ENCODE data around the gene TMEM87B.

Gene TMEM87B

GRCh38 chr2:112077814-112078213 lies 22.7 kb downstream of the TMEM87B start:
- Histone ChIP-seq H3K9ac (ENCODE audit: low read length) (no peak overlapping the region), H3K4me1 (ENCODE audit: control insufficient read depth, insufficient read depth, low read length) (peaks cover 4% of the 10 kb centered on the region), H3K27me3 (ENCODE audit: control insufficient read depth, insufficient read depth, low read length) (no peaks in the 10 kb centered on the region), H3K36me3 (ENCODE audit: control insufficient read depth, insufficient read depth, low read length) (peaks cover 14% of the 10 kb centered on the region), H3K9me3 (ENCODE audit: control insufficient read depth, low read length) (no peaks in the 10 kb centered on the region), H3K4me3 (ENCODE audit: low read length) (no peak overlapping the region)

GRCh38 chr2:112081262-112081661 lies 26.2 kb downstream of the TMEM87B start:
- no peaks in the 10 kb centered on the region for H3K4me1 ChIP-seq (ENCODE audit: control insufficient read depth, insufficient read depth, low read length)
- no peaks in the 10 kb centered on the region for H3K27me3 ChIP-seq (ENCODE audit: control insufficient read depth, insufficient read depth, low read length)
- H3K9ac ChIP-seq (ENCODE audit: low read length) = no peak overlapping the region
- H3K36me3 ChIP-seq (ENCODE audit: control insufficient read depth, insufficient read depth, low read length) = peaks cover 17% of the 10 kb centered on the region
- no peaks in the 10 kb centered on the region for H3K9me3 ChIP-seq (ENCODE audit: control insufficient read depth, low read length)
- no peak overlapping the region for H3K4me3 ChIP-seq (ENCODE audit: low read length)

GRCh38 chr2:112084689-112085374 lies 29.8 kb downstream of the TMEM87B start:
- no peaks in the 10 kb centered on the region for H3K4me1 ChIP-seq (ENCODE audit: control insufficient read depth, insufficient read depth, low read length)
- no peak overlapping the region for H3K9ac ChIP-seq (ENCODE audit: low read length)
- H3K4me3 ChIP-seq (ENCODE audit: low read length) = no peak overlapping the region
- no peaks in the 10 kb centered on the region for H3K9me3 ChIP-seq (ENCODE audit: control insufficient read depth, low read length)
- no peaks in the 10 kb centered on the region for H3K27me3 ChIP-seq (ENCODE audit: control insufficient read depth, insufficient read depth, low read length)
- peaks cover 17% of the 10 kb centered on the region for H3K36me3 ChIP-seq (ENCODE audit: control insufficient read depth, insufficient read depth, low read length)

DNA sequence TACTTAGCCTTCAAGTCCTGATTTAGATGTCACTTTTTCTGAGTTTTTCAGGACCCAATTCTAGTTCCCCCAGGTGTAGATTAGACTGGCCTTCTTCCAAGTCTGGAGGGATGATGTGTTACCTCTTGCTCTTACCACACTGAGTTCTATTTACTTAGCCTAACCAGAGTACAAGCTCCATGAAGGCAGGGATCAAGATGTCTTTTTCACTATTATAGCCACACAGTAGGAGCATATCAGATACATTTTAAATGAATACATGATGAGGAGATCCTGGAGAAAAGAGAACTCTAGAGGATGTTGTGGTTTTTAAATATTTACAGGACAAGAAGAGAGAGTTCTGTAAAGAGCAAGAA lies 30.3 kb downstream of the TMEM87B start:
- no peaks in the 10 kb centered on the region for H3K4me1 ChIP-seq (ENCODE audit: control insufficient read depth, insufficient read depth, low read length)
- no peak overlapping the region for H3K9ac ChIP-seq (ENCODE audit: low read length)
- peaks cover 17% of the 10 kb centered on the region for H3K36me3 ChIP-seq (ENCODE audit: control insufficient read depth, insufficient read depth, low read length)

DNA sequence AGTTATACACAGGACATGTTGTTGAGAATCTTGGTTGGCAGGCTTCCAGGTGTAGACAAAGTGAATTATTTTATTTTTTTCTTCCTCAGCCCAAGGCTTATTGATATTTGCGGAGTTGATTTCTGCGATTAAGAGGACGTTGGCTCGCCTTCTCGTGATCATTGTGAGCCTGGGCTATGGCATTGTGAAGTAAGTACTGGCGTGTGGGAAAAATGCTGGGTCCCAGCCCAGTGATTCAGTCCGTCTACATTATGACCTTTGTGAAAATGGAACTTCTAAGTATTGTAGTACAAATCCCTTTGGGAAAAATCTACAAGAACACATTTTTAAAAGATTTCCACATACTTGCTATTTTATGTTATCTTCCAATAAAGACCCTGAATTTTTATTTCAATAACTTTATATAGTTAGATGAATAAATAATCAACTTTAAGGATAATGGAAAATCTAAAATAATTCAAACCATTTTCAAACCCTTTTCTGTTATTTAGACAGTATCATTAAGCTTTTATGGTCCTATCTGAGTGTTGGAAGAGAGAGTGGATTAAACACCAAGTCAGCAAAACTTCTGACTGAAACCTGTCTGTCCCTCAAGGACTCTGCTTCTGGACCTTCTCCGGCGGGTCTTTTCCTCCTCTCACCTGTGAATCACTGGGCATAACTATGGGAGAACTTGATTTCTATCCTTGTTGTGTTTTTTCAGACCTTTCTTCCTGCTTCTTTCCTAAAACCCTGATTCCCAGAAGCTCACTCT lies 31.0 kb downstream of the TMEM87B start:
- H3K4me1 ChIP-seq (ENCODE audit: control insufficient read depth, insufficient read depth, low read length) = no peaks in the 10 kb centered on the region
- no peaks in the 10 kb centered on the region for H3K9me3 ChIP-seq (ENCODE audit: control insufficient read depth, low read length)
- no peak overlapping the region for H3K9ac ChIP-seq (ENCODE audit: low read length)
- H3K36me3 ChIP-seq (ENCODE audit: control insufficient read depth, insufficient read depth, low read length) = peaks cover 17% of the 10 kb centered on the region
- H3K27me3 ChIP-seq (ENCODE audit: control insufficient read depth, insufficient read depth, low read length) = no peaks in the 10 kb centered on the region
- H3K4me3 ChIP-seq (ENCODE audit: low read length) = no peak overlapping the region

More for the DNA sequence above, 30.3 kb downstream of the TMEM87B start:
- H3K27me3 ChIP-seq (ENCODE audit: control insufficient read depth, insufficient read depth, low read length) = no peaks in the 10 kb centered on the region
- H3K9me3 ChIP-seq (ENCODE audit: control insufficient read depth, low read length) = no peaks in the 10 kb centered on the region
- H3K4me3 ChIP-seq (ENCODE audit: low read length) = no peak overlapping the region

DNA sequence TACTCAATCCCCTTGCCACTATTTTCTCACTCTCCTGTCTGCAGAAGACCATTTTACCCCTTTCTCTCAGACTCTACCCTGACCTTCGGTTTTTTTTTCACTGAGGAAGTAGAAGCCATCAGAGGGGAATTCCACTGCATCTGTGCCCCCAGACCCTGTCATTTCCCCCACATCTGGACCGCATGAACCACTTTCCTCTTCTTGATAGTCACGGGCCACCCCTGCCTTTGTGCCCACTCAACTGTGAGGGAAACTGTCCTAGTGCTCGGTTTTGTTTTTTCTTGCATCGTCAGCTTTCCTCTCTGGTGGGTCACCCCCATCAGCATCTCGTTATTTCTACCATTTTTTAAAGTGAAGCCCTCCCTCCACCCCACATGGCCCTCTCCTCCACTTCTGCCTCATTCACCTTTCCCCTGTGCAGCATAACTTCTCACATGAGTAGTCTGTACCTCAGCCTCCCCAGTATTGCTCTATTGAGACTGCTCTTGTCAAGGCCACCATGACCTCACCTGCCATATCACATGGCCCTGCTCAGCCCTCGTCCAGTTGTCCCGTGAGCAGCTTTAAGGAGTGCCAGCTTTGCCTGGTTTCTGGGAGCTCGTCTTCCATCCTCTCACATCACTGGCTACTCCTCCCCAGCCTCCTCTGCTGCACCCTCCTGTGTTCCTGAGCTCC lies 32.4 kb downstream of the TMEM87B start:
- no peaks in the 10 kb centered on the region for H3K4me1 ChIP-seq (ENCODE audit: control insufficient read depth, insufficient read depth, low read length)
- H3K9me3 ChIP-seq (ENCODE audit: control insufficient read depth, low read length) = no peaks in the 10 kb centered on the region
- H3K27me3 ChIP-seq (ENCODE audit: control insufficient read depth, insufficient read depth, low read length) = no peaks in the 10 kb centered on the region
- no peak overlapping the region for H3K9ac ChIP-seq (ENCODE audit: low read length)
- peaks cover 14% of the 10 kb centered on the region for H3K36me3 ChIP-seq (ENCODE audit: control insufficient read depth, insufficient read depth, low read length)
- H3K4me3 ChIP-seq (ENCODE audit: low read length) = no peak overlapping the region

GRCh38 chr2:112089375-112089774 lies 34.3 kb downstream of the TMEM87B start:
- no peaks in the 10 kb centered on the region for H3K27me3 ChIP-seq (ENCODE audit: control insufficient read depth, insufficient read depth, low read length)
- H3K9me3 ChIP-seq (ENCODE audit: control insufficient read depth, low read length) = no peaks in the 10 kb centered on the region
- H3K36me3 ChIP-seq (ENCODE audit: control insufficient read depth, insufficient read depth, low read length) = peaks cover 8% of the 10 kb centered on the region
- no peak overlapping the region for H3K9ac ChIP-seq (ENCODE audit: low read length)
- H3K4me3 ChIP-seq (ENCODE audit: low read length) = no peak overlapping the region
- H3K4me1 ChIP-seq (ENCODE audit: control insufficient read depth, insufficient read depth, low read length) = no peaks in the 10 kb centered on the region

- H3K9me3 ChIP-seq (ENCODE audit: control insufficient read depth, low read length) = no peaks in the 10 kb centered on the region
- peaks cover 8% of the 10 kb centered on the region for H3K36me3 ChIP-seq (ENCODE audit: control insufficient read depth, insufficient read depth, low read length)
- no peaks in the 10 kb centered on the region for H3K4me1 ChIP-seq (ENCODE audit: control insufficient read depth, insufficient read depth, low read length)
- H3K4me3 ChIP-seq (ENCODE audit: low read length) = no peak overlapping the region
- H3K9ac ChIP-seq (ENCODE audit: low read length) = no peak overlapping the region
- no peaks in the 10 kb centered on the region for H3K27me3 ChIP-seq (ENCODE audit: control insufficient read depth, insufficient read depth, low read length)
Observed at GRCh38 chr2:112092286-112093041, 37.4 kb downstream of the TMEM87B start.

DNA sequence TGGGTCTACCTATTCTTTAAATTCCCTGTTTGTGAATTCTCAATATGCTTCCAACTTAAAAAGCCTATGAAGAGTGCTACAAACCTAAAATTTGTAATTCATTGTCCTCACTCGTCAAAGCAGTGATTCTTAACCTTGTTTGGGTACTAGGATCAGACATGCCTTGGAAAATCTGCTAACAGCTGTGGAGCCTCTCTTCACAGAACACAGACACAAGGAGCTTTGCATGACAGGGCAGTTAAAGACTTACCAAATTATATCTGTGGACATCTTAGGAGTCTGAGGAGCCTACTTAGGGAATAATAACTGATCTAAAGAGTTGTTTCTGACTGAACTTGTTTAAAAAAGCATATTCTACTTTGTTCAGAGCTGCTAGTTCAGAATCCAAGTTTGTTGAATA lies 38.1 kb downstream of the TMEM87B start:
- Histone ChIP-seq H3K9ac (ENCODE audit: low read length) (no peak overlapping the region), H3K36me3 (ENCODE audit: control insufficient read depth, insufficient read depth, low read length) (peaks cover 8% of the 10 kb centered on the region)

DNA sequence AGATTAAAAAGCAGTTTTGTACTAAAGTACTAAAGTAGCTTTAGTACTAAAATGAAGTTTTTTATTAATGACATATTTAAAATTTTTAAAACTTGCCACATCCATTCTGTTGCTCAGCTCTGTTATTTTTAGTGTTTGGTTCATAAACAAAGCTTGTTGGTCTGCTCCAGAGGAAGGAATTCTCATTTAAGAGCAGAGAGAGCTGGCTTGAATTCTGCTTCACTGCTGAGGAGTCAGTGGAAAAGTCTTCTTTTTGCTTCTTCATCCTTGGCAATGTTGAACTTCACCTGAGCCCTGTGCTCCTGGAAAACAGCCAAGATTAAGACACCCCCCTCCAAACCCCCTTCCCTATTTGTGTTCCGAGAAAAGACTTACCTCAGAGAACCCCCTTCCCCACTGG lies 40.6 kb downstream of the TMEM87B start:
- Histone ChIP-seq H3K4me3 (ENCODE audit: low read length) (no peak overlapping the region), H3K9me3 (ENCODE audit: control insufficient read depth, low read length) (no peaks in the 10 kb centered on the region), H3K36me3 (ENCODE audit: control insufficient read depth, insufficient read depth, low read length) (peaks cover 8% of the 10 kb centered on the region), H3K27me3 (ENCODE audit: control insufficient read depth, insufficient read depth, low read length) (no peaks in the 10 kb centered on the region), H3K4me1 (ENCODE audit: control insufficient read depth, insufficient read depth, low read length) (no peaks in the 10 kb centered on the region), H3K9ac (ENCODE audit: low read length) (no peak overlapping the region)

More for the DNA sequence above, 38.1 kb downstream of the TMEM87B start:
- Histone ChIP-seq H3K9me3 (ENCODE audit: control insufficient read depth, low read length) (no peaks in the 10 kb centered on the region), H3K4me1 (ENCODE audit: control insufficient read depth, insufficient read depth, low read length) (no peaks in the 10 kb centered on the region), H3K27me3 (ENCODE audit: control insufficient read depth, insufficient read depth, low read length) (no peaks in the 10 kb centered on the region), H3K4me3 (ENCODE audit: low read length) (no peak overlapping the region)

- no peaks in the 10 kb centered on the region for H3K27me3 ChIP-seq (ENCODE audit: control insufficient read depth, insufficient read depth, low read length)
- no peaks in the 10 kb centered on the region for H3K4me1 ChIP-seq (ENCODE audit: control insufficient read depth, insufficient read depth, low read length)
- no peaks in the 10 kb centered on the region for H3K9me3 ChIP-seq (ENCODE audit: control insufficient read depth, low read length)
- no peak overlapping the region for H3K9ac ChIP-seq (ENCODE audit: low read length)
- H3K4me3 ChIP-seq (ENCODE audit: low read length) = no peak overlapping the region
- peaks cover 8% of the 10 kb centered on the region for H3K36me3 ChIP-seq (ENCODE audit: control insufficient read depth, insufficient read depth, low read length)
Observed at GRCh38 chr2:112096098-112096497, 41.0 kb downstream of the TMEM87B start.

All from mucosa of stomach (tissue), 1 donor.